ENCODE data around the gene GARIN5A. TPM values are rescaled to one million over a fixed set of nuclear protein-coding genes. Genes with fewer than 3 reads are reported as not detected.

The GARIN5A gene
- polyA plus RNA-seq, 1 of the 3 experiments (the other 2 are of a cell fraction): 1.3 TPM

DNA sequence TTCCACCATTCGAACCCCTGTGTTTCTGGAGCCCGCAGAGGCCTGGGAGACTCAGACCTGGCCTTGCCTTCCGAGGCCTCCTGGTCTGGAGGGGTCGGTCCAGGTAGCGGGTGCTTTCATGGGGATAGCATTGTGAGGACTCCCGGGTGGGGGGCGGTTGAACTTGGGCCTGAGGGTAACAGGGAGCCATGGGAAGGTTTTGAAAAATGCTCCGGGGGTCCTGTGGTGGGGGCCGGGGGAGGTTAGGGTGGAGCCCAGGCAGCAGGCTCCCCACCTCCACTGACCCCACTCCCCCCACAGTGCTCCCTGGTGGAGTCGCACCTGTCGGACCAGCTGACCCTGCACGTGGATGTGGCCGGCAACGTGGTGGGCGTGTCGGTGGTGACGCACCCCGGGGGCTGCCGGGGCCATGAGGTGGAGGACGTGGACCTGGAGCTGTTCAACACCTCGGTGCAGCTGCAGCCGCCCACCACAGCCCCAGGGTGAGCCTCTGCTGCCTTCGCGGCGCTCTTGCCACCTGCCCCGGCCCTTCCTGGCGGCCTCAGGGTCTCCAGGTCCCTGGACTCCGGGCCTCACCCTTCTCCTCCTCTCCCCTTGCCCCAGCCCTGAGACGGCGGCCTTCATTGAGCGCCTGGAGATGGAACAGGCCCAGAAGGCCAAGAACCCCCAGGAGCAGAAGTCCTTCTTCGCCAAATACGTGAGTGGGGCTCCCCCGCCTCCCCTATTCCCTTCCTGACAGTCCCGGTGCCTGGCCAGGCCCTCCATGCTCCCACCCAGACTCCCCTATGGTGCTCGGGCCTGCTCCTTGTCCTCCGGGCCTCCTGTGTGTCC lies 3.8 kb upstream of the GARIN5A start (continued):
- TF ChIP-seq, protein P1, sequence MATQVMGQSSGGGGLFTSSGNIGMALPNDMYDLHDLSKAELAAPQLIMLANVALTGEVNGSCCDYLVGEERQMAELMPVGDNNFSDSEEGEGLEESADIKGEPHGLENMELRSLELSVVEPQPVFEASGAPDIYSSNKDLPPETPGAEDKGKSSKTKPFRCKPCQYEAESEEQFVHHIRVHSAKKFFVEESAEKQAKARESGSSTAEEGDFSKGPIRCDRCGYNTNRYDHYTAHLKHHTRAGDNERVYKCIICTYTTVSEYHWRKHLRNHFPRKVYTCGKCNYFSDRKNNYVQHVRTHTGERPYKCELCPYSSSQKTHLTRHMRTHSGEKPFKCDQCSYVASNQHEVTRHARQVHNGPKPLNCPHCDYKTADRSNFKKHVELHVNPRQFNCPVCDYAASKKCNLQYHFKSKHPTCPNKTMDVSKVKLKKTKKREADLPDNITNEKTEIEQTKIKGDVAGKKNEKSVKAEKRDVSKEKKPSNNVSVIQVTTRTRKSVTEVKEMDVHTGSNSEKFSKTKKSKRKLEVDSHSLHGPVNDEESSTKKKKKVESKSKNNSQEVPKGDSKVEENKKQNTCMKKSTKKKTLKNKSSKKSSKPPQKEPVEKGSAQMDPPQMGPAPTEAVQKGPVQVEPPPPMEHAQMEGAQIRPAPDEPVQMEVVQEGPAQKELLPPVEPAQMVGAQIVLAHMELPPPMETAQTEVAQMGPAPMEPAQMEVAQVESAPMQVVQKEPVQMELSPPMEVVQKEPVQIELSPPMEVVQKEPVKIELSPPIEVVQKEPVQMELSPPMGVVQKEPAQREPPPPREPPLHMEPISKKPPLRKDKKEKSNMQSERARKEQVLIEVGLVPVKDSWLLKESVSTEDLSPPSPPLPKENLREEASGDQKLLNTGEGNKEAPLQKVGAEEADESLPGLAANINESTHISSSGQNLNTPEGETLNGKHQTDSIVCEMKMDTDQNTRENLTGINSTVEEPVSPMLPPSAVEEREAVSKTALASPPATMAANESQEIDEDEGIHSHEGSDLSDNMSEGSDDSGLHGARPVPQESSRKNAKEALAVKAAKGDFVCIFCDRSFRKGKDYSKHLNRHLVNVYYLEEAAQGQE (IDR thresholded peaks at IDR 0.05; ENCODE audit: low read depth, low read length): no peak
- TF ChIP-seq NRF1 (IDR thresholded peaks at IDR 0.05; ENCODE audit: low read depth, low read length) (no peak), POLR2AphosphoS5 (IDR thresholded peaks at IDR 0.05; ENCODE audit: low read depth, low read length) (no peak), EZH2phosphoT487 (IDR thresholded peaks at IDR 0.05; ENCODE audit: borderline replicate concordance, low read depth) (no peak), SIN3A (IDR thresholded peaks at IDR 0.05; ENCODE audit: borderline replicate concordance, low read depth, low read length) (no peak), MEF2A (IDR thresholded peaks at IDR 0.05; ENCODE audit: borderline replicate concordance, low read depth) (no peak), RFX5 (IDR thresholded peaks at IDR 0.05; ENCODE audit: low read length) (no peak)
- TF ChIP-seq, protein P2, sequence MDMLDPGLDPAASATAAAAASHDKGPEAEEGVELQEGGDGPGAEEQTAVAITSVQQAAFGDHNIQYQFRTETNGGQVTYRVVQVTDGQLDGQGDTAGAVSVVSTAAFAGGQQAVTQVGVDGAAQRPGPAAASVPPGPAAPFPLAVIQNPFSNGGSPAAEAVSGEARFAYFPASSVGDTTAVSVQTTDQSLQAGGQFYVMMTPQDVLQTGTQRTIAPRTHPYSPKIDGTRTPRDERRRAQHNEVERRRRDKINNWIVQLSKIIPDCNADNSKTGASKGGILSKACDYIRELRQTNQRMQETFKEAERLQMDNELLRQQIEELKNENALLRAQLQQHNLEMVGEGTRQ (IDR thresholded peaks at IDR 0.05; ENCODE audit: borderline replicate concordance, low read depth, low read length): no peak
- TF ChIP-seq, protein P3, sequence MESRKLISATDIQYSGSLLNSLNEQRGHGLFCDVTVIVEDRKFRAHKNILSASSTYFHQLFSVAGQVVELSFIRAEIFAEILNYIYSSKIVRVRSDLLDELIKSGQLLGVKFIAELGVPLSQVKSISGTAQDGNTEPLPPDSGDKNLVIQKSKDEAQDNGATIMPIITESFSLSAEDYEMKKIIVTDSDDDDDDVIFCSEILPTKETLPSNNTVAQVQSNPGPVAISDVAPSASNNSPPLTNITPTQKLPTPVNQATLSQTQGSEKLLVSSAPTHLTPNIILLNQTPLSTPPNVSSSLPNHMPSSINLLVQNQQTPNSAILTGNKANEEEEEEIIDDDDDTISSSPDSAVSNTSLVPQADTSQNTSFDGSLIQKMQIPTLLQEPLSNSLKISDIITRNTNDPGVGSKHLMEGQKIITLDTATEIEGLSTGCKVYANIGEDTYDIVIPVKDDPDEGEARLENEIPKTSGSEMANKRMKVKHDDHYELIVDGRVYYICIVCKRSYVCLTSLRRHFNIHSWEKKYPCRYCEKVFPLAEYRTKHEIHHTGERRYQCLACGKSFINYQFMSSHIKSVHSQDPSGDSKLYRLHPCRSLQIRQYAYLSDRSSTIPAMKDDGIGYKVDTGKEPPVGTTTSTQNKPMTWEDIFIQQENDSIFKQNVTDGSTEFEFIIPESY (IDR thresholded peaks at IDR 0.05; ENCODE audit: borderline replicate concordance, low read depth): no peak

DNA sequence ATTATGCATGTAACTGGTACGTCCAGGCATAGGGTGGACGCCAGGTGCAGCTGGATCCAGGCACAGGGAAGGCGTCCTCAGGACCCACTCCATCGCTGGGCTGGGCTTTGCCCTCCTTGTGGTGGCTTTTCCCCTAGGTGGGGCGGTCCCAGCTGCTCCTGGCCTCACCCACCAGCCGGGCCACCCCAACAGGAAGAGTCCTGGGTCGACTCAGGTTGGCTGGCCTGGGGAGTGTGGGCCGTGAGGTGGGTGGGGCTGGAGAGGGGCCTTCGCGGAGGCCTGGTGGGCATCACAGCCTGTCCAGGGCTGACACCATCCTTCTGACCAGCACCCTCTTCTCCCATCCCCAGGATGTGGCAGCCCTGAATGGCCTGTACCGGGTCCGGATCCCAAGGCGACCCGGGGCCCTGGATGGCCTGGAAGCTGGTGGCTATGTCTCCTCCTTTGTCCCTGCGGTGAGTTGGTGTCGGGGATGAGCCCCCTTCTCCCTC lies 3.2 kb upstream of the GARIN5A start:
- no peak for TF ChIP-seq TAF1 (IDR thresholded peaks at IDR 0.05; ENCODE audit: borderline replicate concordance, low read depth, low read length)
- Histone ChIP-seq H3F3A (replicated peaks; ENCODE audit: insufficient read depth) (no peaks in the 10 kb centered on the region), H3K36me3 (replicated peaks in 1 of 2; ENCODE audit: control insufficient read depth in 1 of 2, insufficient read depth in 2 of 2, low read length in 1 of 2) (peaks cover 10 to 33% of the 10 kb centered on the region in 2 experiments), H3K9ac (no peak overlapping the region), H4K20me1 (ENCODE audit: insufficient read depth) (no peaks in the 10 kb centered on the region), H3K9me3 (no peaks in the 10 kb centered on the region), H3K4me3 (ENCODE audit: low read depth in 2 of 2, low read length in 1 of 2) (no peak overlapping the region), H3K4me2 (no peak overlapping the region), H3K4me1 (ENCODE audit: control insufficient read depth in 1 of 2, insufficient read depth in 2 of 2, low read depth in 1 of 2, low read length in 1 of 2) (peaks cover 6 to 9% of the 10 kb centered on the region in 2 experiments; a peak in 2 of 4 replicates), H3K79me2 (ENCODE audit: insufficient read depth) (peaks cover 16% of the 10 kb centered on the region), H3K27me3 (ENCODE audit: insufficient read depth) (no peaks in the 10 kb centered on the region), H3K27ac (ENCODE audit: low read depth in 2 of 2, low read length in 1 of 2) (no peak overlapping the region), H2AFZ (ENCODE audit: low read depth) (no peak overlapping the region), H3K9me2 (no peaks in the 10 kb centered on the region)
- CTCF ChIA-PET: interaction anchor here (0.6 to 2.0 kb wide), 7 partner anchors 10 to 123 kb away, joined by 3 to 12 read pairs (median 3); no protein-coding TSS in a partner anchor
- DNase-seq: no peak
- POLR2A ChIA-PET: no interaction called here
- 90% methylated on average over 4 of the region's 16 CpGs for WGBS (ENCODE audit: low lambda C conversion rate)

Data from SK-N-SH (cell line).